Panc1 (cell line): ENCODE data around the gene NKX2-1. TPM values are rescaled to one million over a fixed set of nuclear protein-coding genes. Genes with fewer than 3 reads are reported as not detected.
"Not testable (repeated sequence)": the region's sequence is repeated elsewhere in the genome, so short reads cannot be mapped to it uniquely, and the experiment has no call there.

Experiments used
- ATAC-seq: fragments of 200-7000 bp; cut with Tn5 transposase; 2 replicates; pipeline ENCODE4 v1.9.1; 2020; ENCODE audit warnings: mild to moderate bottlenecking, moderate library complexity
- BruUV-seq: library from RNA; stranded (reverse); fragments of 400-500 nt; replicated peaks from 2 replicates; lab custom pipeline; 2021; lab: Mats Ljungman, UMichigan
- CTCF ChIA-PET: fragments of 300-600 bp; sonication (Branson Sonifier 250); formaldehyde crosslinking; loops from one replicate; lab custom pipeline; 2022; ENCODE audit warnings: antibody characterized with exemption; lab: Charles Lee
- POLR2A ChIA-PET: fragments of 300-600 bp; sonication (Branson Sonifier 250); formaldehyde crosslinking; loops from one replicate; lab custom pipeline; 2022; ENCODE audit warnings: antibody characterized with exemption; lab: Charles Lee
- DNase-seq: peaks from one replicate; pipeline ENCODE4 v3.0.0-alpha.2; 2010; ENCODE audit warnings: low read depth, low spot score
- H3K27ac ChIP-seq: 2 replicates; pipeline ENCODE4 v1.5.1; 2011; ENCODE audit warnings: mild to moderate bottlenecking, low read length, inconsistent platforms
- H3K27me3 ChIP-seq: fragments of 200-500 bp; sonication (Bioruptor generic); 2 replicates; pipeline ENCODE4 v1.6.0; 2014; ENCODE audit warnings: low read length, inconsistent platforms; ENCODE audit not compliant: control insufficient read depth, insufficient read depth
- H3K36me3 ChIP-seq: fragments of 200-500 bp; sonication (Bioruptor generic); 2 replicates; pipeline ENCODE4 v1.5.1; 2014; ENCODE audit warnings: inconsistent platforms, mild to moderate bottlenecking, low read length, moderate library complexity; ENCODE audit not compliant: control insufficient read depth, insufficient read depth
- H3K4me1 ChIP-seq: 2 replicates; pipeline ENCODE4 v1.5.1; 2011; ENCODE audit warnings: inconsistent platforms, mild to moderate bottlenecking, low read length, moderate library complexity; ENCODE audit not compliant: control insufficient read depth, insufficient read depth
- H3K4me3 ChIP-seq, 2 experiments: 2 replicates each; pipeline ENCODE4 v1.5.1; 2011 to 2012; ENCODE audit warnings: low read depth in 2 of 2, low read length in 2 of 2, mild to moderate bottlenecking in 2 of 2, inconsistent platforms in 1 of 2, moderate library complexity in 1 of 2
- H3K9me3 ChIP-seq: fragments of 200-500 bp; sonication (Bioruptor generic); 2 replicates; pipeline ENCODE4 v1.5.1; 2014; ENCODE audit warnings: low read depth, mild to moderate bottlenecking, inconsistent platforms, low read length, moderate library complexity; ENCODE audit not compliant: control insufficient read depth, insufficient read depth
- POLR2AphosphoS5 ChIP-seq: IDR thresholded peaks from 2 replicates; pipeline ENCODE4 v1.6.1; 2012; ENCODE audit warnings: mild to moderate bottlenecking, low read depth, low read length, moderate library complexity
- SIN3A ChIP-seq: IDR thresholded peaks from 2 replicates; pipeline ENCODE4 v1.6.1; 2012; ENCODE audit warnings: low read depth, mild to moderate bottlenecking, low read length, moderate library complexity, borderline replicate concordance; ENCODE audit not compliant: insufficient read depth
- TCF7L2 ChIP-seq: IDR thresholded peaks from 2 replicates; pipeline ENCODE4 v1.6.1; 2011; ENCODE audit warnings: mild to moderate bottlenecking, low read depth, low read length, inconsistent platforms
- in situ Hi-C: cut with HindIII; loops from 2 replicates; pipeline ENCODE4 v1.10.0; 2016; ENCODE audit warnings: low sequenced_read_pairs, low pct_unique_long_range_greater_than_20kb
- intact Hi-C: fragments of 100-400 bp; cut with micrococcal nuclease; formaldehyde crosslinking; loops from one replicate; pipeline ENCODE4 v1.10.0; 2022; ENCODE audit not compliant: unreplicated experiment
- total RNA-seq: library from RNA; stranded (reverse); gene quantifications from one replicate; pipeline ENCODE4 v1.2.1, GENCODE V29; 2021; ENCODE audit not compliant: unreplicated experiment
- TF ChIP-seq, protein P1 (sequence below): fragments of 450-650 bp; IDR thresholded peaks from 2 replicates; pipeline ENCODE4 v1.5.1; 2017; ENCODE audit warnings: mild to moderate bottlenecking
- TF ChIP-seq, protein P2 (sequence below), 2 experiments: IDR thresholded peaks; 2 replicates each; pipeline ENCODE4 v1.6.1; 2011 to 2012; ENCODE audit warnings: low read depth in 2 of 2, control low read depth in 1 of 2, low read length in 1 of 2, mild to moderate bottlenecking in 1 of 2, moderate library complexity in 1 of 2; ENCODE audit not compliant: insufficient read depth in 1 of 2

Gene NKX2-1
- total RNA-seq, 1 experiment from 2014 or later, result 0.13 TPM

DNA sequence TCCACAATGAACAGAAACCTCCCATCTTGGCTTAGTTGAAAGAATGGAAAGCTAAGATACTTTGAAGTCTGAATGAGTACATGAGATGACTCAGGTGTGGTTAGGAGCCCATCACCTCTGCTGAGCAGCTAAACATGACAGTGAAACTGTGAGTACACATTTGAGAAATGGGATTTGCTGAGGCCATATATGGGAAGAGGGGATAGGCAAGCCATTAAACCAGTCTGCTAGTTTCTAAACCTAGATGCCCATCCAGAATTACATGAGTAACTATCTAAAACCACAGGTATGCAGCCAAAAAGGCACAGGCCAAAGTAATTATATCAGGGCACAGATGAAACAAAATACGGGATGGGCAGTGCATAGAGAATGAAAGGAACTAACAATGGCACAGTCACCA lies 41.2 kb downstream of the NKX2-1 start:
- ATAC-seq (no peak), DNase-seq (no peak)
- no peaks in the 10 kb centered on the region for H3K36me3 ChIP-seq
- H3K4me1 ChIP-seq, result no peaks in the 10 kb centered on the region
- TF ChIP-seq POLR2AphosphoS5 (no peak), SIN3A (no peak), TCF7L2 (no peak)
- TF ChIP-seq, protein P1, sequence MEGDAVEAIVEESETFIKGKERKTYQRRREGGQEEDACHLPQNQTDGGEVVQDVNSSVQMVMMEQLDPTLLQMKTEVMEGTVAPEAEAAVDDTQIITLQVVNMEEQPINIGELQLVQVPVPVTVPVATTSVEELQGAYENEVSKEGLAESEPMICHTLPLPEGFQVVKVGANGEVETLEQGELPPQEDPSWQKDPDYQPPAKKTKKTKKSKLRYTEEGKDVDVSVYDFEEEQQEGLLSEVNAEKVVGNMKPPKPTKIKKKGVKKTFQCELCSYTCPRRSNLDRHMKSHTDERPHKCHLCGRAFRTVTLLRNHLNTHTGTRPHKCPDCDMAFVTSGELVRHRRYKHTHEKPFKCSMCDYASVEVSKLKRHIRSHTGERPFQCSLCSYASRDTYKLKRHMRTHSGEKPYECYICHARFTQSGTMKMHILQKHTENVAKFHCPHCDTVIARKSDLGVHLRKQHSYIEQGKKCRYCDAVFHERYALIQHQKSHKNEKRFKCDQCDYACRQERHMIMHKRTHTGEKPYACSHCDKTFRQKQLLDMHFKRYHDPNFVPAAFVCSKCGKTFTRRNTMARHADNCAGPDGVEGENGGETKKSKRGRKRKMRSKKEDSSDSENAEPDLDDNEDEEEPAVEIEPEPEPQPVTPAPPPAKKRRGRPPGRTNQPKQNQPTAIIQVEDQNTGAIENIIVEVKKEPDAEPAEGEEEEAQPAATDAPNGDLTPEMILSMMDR, result no peak
- TF ChIP-seq, protein P2, sequence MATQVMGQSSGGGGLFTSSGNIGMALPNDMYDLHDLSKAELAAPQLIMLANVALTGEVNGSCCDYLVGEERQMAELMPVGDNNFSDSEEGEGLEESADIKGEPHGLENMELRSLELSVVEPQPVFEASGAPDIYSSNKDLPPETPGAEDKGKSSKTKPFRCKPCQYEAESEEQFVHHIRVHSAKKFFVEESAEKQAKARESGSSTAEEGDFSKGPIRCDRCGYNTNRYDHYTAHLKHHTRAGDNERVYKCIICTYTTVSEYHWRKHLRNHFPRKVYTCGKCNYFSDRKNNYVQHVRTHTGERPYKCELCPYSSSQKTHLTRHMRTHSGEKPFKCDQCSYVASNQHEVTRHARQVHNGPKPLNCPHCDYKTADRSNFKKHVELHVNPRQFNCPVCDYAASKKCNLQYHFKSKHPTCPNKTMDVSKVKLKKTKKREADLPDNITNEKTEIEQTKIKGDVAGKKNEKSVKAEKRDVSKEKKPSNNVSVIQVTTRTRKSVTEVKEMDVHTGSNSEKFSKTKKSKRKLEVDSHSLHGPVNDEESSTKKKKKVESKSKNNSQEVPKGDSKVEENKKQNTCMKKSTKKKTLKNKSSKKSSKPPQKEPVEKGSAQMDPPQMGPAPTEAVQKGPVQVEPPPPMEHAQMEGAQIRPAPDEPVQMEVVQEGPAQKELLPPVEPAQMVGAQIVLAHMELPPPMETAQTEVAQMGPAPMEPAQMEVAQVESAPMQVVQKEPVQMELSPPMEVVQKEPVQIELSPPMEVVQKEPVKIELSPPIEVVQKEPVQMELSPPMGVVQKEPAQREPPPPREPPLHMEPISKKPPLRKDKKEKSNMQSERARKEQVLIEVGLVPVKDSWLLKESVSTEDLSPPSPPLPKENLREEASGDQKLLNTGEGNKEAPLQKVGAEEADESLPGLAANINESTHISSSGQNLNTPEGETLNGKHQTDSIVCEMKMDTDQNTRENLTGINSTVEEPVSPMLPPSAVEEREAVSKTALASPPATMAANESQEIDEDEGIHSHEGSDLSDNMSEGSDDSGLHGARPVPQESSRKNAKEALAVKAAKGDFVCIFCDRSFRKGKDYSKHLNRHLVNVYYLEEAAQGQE (IDR thresholded peaks at IDR 0.05; ENCODE audit: insufficient read depth in 1 of 2, low read depth in 2 of 2, low read length in 1 of 2), result no peak
- ChIA-PET POLR2A (no interaction called here), CTCF (no interaction called here)
- BruUV-seq, result no TSS peak
- H3K9me3 ChIP-seq, result no peaks in the 10 kb centered on the region
- no peak overlapping the region for H3K27ac ChIP-seq
- no peak overlapping the region for H3K4me3 ChIP-seq
- intact Hi-C loops, result no loop called here
- H3K27me3 ChIP-seq, result no peaks in the 10 kb centered on the region
- in situ Hi-C loops, result no loop called here

DNA sequence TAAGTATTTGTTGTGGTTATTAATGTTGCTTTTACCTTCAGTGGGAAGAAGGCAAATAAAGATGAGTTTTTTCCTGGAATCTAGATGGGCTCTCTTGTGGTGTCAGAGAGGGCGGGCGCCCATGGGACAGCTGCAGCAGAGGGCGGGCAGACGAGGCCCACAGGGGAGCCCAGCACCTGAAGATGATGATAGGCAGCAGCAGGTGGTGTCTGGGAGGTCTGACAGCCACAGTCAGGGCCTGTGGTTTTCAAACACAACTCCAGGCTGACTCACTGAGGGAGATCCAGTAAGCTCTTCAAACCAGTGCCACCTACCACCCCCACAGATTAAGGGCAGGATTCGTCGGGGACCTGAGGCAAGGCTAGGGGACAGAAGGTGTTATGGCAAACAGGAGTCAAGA lies 42.8 kb downstream of the NKX2-1 start:
- no peaks in the 10 kb centered on the region for H3K36me3 ChIP-seq
- intact Hi-C loops (no loop called here), in situ Hi-C loops (no loop called here)
- no peaks in the 10 kb centered on the region for H3K9me3 ChIP-seq
- no peak overlapping the region for H3K27ac ChIP-seq
- no peak for DNase-seq
- H3K27me3 ChIP-seq, result no peaks in the 10 kb centered on the region
- ATAC-seq, result no peak
- no peaks in the 10 kb centered on the region for H3K4me1 ChIP-seq
- ChIA-PET POLR2A (interaction anchor here (0.6 kb wide), 1 partner anchor 207 kb away, joined by 3 read pairs; no protein-coding TSS in a partner anchor), CTCF (no interaction called here)
- no peak for TF ChIP-seq SIN3A
- no peak overlapping the region for H3K4me3 ChIP-seq
- BruUV-seq, result no TSS peak

DNA sequence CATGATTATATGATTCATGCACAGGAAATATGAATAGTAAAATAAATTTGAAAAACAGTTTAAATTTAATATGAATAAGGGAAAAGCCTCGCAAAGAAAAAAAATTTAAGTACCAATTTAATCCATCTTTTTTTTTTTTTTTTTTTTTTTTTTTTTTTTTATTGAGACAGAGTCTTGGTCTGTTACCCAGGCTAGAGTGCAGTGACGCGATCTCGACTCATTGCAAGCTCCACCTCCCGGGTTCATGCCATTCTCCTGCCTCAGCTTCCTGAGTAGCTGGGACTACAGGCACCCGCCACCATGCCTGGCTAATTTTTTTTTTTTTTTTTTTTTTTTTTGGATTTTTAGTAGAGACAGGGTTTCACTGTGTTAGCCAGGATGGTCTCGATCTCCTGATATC lies 44.0 kb downstream of the NKX2-1 start:
- H3K9me3 ChIP-seq, DNase-seq, CTCF ChIA-PET, H3K4me1 ChIP-seq, H3K4me3 ChIP-seq, H3K36me3 ChIP-seq, ATAC-seq, POLR2A ChIA-PET, in situ Hi-C loops, H3K27ac ChIP-seq, intact Hi-C loops, BruUV-seq, H3K27me3 ChIP-seq: not testable (repeated sequence)
